Mononuclear cell (primary cell): ENCODE measurements around the gene EFCAB10. TPM values are rescaled to one million over a fixed set of nuclear protein-coding genes. Genes with fewer than 3 reads are reported as not detected.
"Not testable (repeated sequence)": the region's sequence is repeated elsewhere in the genome, so short reads cannot be mapped to it uniquely, and the experiment has no call there.

Experiments used
- H3K27me3 ChIP-seq: 2 replicates; pipeline ENCODE4 v1.6.0; 2011; ENCODE audit warnings: low read length, control low read depth; ENCODE audit not compliant: insufficient read depth
- H3K4me1 ChIP-seq: 2 replicates; pipeline ENCODE4 v1.5.1; 2011; ENCODE audit warnings: mild to moderate bottlenecking, low read length, control low read depth; ENCODE audit not compliant: insufficient read depth
- H3K4me3 ChIP-seq: 2 replicates; pipeline ENCODE4 v1.5.1; 2011; ENCODE audit warnings: mild to moderate bottlenecking, low read length, moderate library complexity
- H3K9me3 ChIP-seq: 2 replicates; pipeline ENCODE4 v1.5.1; 2011; ENCODE audit warnings: low read depth, mild to moderate bottlenecking, control low read depth, low read length
- total RNA-seq: library from RNA; depleted of rRNA; stranded (reverse); fragments of >200 nt; gene quantifications from one replicate; pipeline ENCODE4 v1.2.3, GENCODE V29; 2012

EFCAB10 gene
- total RNA-seq, 1 donor = 0.94 TPM

DNA sequence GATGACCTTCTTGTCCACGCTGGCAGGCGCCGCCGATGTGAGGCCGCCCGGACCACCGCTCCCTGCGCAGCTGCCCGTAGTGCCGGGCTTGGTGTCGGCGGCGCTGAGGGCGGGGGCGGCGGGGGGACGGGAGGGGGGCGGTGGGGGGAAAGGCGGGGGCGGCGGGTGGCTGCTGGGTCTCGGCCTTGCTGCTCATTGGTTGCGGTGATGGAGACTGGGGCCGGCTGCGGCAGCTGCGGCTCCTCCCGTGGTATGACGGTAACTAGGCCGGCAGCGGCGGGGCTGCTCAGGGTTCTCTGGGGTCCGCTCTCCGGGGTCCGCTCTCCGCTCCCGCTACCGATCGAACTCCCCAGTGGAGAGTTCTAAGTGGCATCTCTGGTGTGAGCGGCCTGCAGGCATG, 1.8 kb upstream of the EFCAB10 start:
- Histone ChIP-seq H3K9me3 (no peaks in the 10 kb centered on the region), H3K27me3 (no peaks in the 10 kb centered on the region), H3K4me1 (peaks cover 7% of the 10 kb centered on the region), H3K4me3 (no peak overlapping the region)

DNA sequence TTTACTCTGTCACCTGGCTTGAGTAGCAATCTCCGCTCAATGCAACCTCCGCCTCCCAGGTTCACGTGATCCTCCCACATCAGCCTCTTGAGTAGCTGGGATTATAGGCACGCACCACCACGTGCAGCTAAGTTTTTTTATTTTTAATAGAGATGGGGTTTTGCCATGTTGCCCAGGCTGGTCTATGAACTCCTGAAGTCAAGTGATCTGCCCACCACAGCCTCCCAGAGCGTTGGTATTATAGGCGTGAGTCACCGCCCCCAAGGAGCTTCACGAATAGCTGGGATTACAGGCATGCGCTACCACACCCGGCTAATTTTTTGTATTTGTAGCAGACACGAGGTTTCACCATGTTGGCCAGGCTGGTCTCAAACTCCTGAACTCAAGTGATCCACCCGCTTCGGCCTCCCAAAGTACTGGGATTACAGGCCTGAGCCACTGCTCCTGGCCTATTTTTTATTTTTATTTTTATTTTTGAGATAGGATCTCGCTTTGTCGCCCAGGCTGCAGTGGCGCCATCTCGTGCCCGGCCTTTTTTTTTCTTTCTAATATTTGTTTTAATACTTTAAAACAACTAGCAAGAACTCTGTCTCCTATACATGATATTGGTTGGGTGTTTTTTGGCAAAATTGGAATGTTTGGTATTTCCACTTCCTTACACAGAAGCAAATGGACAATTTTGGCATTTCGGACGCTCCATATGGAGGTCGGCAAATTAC, 1.1 kb downstream of the EFCAB10 start:
- Histone ChIP-seq H3K27me3 (no peaks in the 10 kb centered on the region), H3K9me3 (no peaks in the 10 kb centered on the region), H3K4me3 (no peak overlapping the region), H3K4me1 (peaks cover 7% of the 10 kb centered on the region)

DNA sequence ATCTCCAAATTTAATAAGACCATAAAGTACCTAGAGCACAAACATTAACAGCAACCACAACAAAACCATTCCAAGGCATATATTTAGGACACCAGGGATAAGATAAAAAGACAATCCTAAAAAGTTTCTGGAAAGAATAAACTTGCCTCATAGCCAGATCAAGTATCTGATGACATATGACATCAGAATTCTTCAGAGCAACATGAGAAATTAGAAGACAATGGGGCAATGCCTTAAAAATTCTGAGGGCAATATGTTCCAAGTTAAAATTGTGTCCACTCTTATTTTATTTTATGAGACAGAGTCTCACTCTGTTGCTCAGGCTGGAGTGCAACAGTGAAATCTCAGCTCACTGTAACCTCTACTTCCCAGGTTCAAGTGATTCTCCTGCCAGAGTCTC, 2.8 kb downstream of the EFCAB10 start:
- no peaks in the 10 kb centered on the region for H3K9me3 ChIP-seq
- H3K27me3 ChIP-seq = no peaks in the 10 kb centered on the region

GRCh38 chr7:105577251-105577650, 4.0 kb downstream of the EFCAB10 start:
- no peak overlapping the region for H3K4me3 ChIP-seq
- H3K27me3 ChIP-seq = no peaks in the 10 kb centered on the region
- no peaks in the 10 kb centered on the region for H3K9me3 ChIP-seq
- H3K4me1 ChIP-seq = peaks cover 7% of the 10 kb centered on the region

More for the DNA sequence above, 2.8 kb downstream of the EFCAB10 start:
- Histone ChIP-seq H3K4me1 (peaks cover 7% of the 10 kb centered on the region), H3K4me3 (no peak overlapping the region)

DNA sequence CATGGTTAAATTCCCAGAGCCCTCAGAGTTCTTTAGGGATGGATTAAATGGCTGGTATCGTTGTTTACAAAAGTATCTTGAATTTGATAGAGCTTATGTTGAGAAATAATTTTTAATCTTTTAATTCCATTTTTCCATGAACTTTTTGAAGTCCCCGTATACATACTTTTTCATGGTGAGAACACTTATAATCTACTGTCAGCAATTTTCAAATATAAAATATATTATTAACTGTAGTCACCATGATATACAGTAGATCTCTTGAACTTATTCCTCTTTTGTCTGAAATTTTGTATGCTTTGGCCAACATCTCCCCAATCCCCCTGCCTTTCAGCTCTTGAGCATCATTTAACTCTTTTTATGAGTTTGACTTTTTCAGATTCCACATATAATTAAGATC, 9.4 kb downstream of the EFCAB10 start:
- no peaks in the 10 kb centered on the region for H3K9me3 ChIP-seq
- no peaks in the 10 kb centered on the region for H3K27me3 ChIP-seq
- H3K4me1 ChIP-seq = no peaks in the 10 kb centered on the region
- H3K4me3 ChIP-seq = no peak overlapping the region

DNA sequence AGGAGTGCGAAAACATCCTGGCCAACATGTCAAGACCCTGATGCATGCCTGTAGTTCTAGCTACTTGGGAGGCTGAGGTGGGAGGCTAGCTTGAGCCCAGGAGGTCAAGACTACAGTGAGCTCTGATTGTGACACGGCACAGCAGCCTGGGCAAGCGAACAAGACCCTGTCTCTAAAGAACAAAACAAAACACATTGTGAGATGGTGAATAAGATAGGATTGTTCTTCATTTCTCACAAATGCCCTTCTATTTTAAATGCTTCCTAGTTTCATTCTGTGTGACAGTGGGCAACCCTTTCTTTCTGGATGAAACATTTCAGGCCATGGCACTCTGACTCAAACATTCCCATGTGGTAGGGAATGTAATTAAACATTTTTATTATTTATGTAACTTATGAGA, 13.5 kb downstream of the EFCAB10 start:
- Histone ChIP-seq H3K9me3 (no peaks in the 10 kb centered on the region), H3K27me3 (no peaks in the 10 kb centered on the region), H3K4me1 (no peaks in the 10 kb centered on the region), H3K4me3 (no peak overlapping the region)

- H3K4me3 ChIP-seq = no peak overlapping the region
- no peaks in the 10 kb centered on the region for H3K9me3 ChIP-seq
- no peaks in the 10 kb centered on the region for H3K4me1 ChIP-seq
- H3K27me3 ChIP-seq = no peaks in the 10 kb centered on the region
These were observed 14.3 kb downstream of the EFCAB10 start for GRCh38 chr7:105567024-105567423.

DNA sequence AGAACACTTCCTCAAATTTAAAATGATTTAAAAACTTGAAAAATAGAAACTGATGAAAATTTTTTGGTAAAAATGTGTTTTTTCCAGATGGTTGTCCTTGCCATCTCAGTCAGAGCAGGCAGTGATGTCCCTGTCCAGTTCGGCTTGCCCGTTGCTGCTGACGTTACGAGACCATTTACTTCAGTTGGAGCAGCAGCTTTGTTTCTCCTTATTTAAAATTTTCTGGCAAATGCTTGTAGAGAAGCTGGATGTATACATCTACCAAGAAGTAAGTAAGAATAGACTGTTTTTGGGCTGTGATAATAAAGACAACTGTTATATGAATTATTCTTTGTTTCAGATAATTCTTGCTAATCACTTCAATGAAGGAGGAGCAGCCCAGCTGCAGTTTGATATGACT, 16.1 kb downstream of the EFCAB10 start:
- no peaks in the 10 kb centered on the region for H3K27me3 ChIP-seq
- no peak overlapping the region for H3K4me3 ChIP-seq
- H3K4me1 ChIP-seq = no peaks in the 10 kb centered on the region
- no peaks in the 10 kb centered on the region for H3K9me3 ChIP-seq

- Histone ChIP-seq H3K4me1 (no peaks in the 10 kb centered on the region), H3K4me3 (no peak overlapping the region), H3K27me3 (no peaks in the 10 kb centered on the region), H3K9me3 (no peaks in the 10 kb centered on the region)
These were observed 21.4 kb downstream of the EFCAB10 start for GRCh38 chr7:105559926-105560325.

DNA sequence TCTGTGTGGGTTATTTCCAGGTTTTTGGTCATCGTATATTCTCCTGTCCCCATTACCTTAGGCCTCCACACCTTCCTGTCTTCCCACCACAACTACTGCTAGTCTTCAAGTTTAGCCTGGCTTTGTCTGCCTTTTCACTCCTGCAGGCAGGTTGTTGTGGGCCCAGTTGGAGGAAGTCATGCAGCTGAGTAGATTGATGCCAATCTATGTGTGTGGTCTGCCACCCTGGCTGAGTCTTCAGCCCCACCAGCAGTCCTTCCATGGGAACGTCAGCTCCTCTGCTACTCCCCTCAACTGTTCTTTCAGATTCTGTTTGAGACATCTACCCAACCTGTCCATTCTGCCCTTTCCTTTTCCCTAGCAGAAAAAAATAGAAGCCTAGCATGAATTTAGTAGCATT, 43.0 kb downstream of the EFCAB10 start:
- Histone ChIP-seq H3K4me3 (no peak overlapping the region), H3K27me3 (no peaks in the 10 kb centered on the region), H3K4me1 (peaks cover 9% of the 10 kb centered on the region), H3K9me3 (no peaks in the 10 kb centered on the region)

DNA sequence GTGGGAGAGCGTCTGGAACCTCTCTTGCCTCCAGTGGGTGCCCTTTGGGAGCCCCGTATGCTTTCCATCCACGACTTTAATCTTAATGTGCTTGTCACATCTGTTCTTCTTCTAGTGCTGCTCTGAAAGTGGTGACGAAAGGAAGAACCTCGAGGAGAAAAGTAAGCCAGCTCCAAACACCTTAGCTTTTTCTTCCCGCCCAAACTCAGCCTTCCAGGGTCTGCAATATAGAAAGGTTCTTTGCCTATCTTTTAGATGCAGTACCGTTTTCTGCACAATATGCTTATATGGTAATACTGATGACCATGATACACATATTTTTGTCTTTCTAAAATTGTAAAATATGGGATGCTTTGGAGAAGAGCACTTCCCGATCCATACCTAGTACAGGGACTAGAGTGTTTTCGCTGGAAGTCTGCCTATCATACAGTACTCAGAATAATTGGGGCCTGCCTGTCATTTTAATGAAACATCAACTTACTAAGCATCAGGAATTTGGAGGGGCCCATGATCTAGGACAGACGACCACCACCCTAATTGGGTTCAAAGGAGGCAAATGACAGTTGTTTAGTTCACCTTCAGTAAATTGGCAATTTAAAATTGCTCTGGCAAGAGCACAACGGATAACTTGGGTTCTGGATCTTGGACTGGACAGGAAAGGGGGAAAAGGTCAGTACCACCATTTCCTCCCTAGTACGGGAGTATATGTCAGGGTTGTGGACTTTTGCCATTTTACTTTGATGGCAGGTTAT, 48.4 kb downstream of the EFCAB10 start:
- Histone ChIP-seq H3K4me3 (peak overlapping the region; percentile 72), H3K9me3 (no peaks in the 10 kb centered on the region), H3K27me3 (no peaks in the 10 kb centered on the region), H3K4me1 (peaks cover 30% of the 10 kb centered on the region)

- no peaks in the 10 kb centered on the region for H3K27me3 ChIP-seq
- H3K9me3 ChIP-seq = no peaks in the 10 kb centered on the region
- H3K4me1 ChIP-seq = peaks cover 30% of the 10 kb centered on the region
- H3K4me3 ChIP-seq = peak within 1 kb of the TSS; percentile 72
These were observed 49.3 kb downstream of the EFCAB10 start, which contains the start of gene RINT1 for GRCh38 chr7:105531792-105532671. TSS of gene RINT1 (plus strand) at chr7:105532201. CDS start at chr7:105532316, 115 bp downstream.

DNA sequence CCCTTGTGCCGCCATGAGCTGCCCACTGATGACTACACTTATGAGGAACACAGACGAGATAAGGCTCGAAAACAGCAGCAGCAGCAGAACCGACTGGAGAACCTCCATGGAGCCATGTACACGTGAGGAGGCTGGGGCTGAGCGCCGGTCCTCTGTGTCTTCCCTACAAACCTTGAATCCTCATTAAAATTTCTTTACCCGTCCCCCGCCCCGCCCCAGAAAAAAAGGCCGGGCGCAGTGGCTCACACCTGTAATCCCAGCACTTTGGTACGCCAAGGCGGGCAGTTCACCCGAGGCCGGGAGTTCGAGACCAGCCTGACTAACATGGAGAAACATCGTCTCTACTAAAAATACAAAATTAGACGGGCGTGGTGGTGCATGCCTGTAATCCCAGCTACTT, 50.7 kb downstream of the EFCAB10 start:
- Histone ChIP-seq H3K27me3 (no peaks in the 10 kb centered on the region), H3K4me1 (peaks cover 30% of the 10 kb centered on the region), H3K4me3 (no peak overlapping the region), H3K9me3 (no peaks in the 10 kb centered on the region)

GRCh38 chr7:105530126-105530525, 51.2 kb downstream of the EFCAB10 start:
- H3K4me3 ChIP-seq = no peak overlapping the region
- H3K9me3 ChIP-seq = no peaks in the 10 kb centered on the region
- peaks cover 30% of the 10 kb centered on the region for H3K4me1 ChIP-seq
- no peaks in the 10 kb centered on the region for H3K27me3 ChIP-seq

- H3K4me3 ChIP-seq, H3K9me3 ChIP-seq, H3K27me3 ChIP-seq: not testable (repeated sequence)
- peaks cover 15% of the 10 kb centered on the region for H3K4me1 ChIP-seq
These were observed 53.6 kb downstream of the EFCAB10 start for GRCh38 chr7:105527737-105528136.
